WERI-Rb-1 (cell line): Measurements from ENCODE around the gene ZNF282.

Source experiments
- DNase-seq: peaks from one replicate; pipeline ENCODE4 v3.0.0-alpha.2; 2020
- H3K27ac ChIP-seq: fragments of 250-450 bp; sonication (Bioruptor Pico); 2 replicates; pipeline ENCODE4 v1.5.1; 2020; ENCODE audit warnings: mild to moderate bottlenecking, moderate library complexity
- H3K27me3 ChIP-seq: fragments of 250-450 bp; sonication (Bioruptor Pico); 2 replicates; pipeline ENCODE4 v1.5.1; 2021; ENCODE audit warnings: mild to moderate bottlenecking, low read depth, moderate library complexity; ENCODE audit not compliant: insufficient read depth, severe bottlenecking
- H3K36me3 ChIP-seq: fragments of 250-450 bp; sonication (Bioruptor Pico); 2 replicates; pipeline ENCODE4 v1.5.1; 2020; ENCODE audit warnings: mild to moderate bottlenecking, moderate library complexity
- H3K4me3 ChIP-seq: 2 replicates; pipeline ENCODE4 v1.5.1; 2011; ENCODE audit warnings: low read depth, mild to moderate bottlenecking, control low read depth, low read length
- H3K9me3 ChIP-seq: fragments of 250-450 bp; sonication (Bioruptor Pico); 2 replicates; pipeline ENCODE4 v1.5.1; 2021; ENCODE audit warnings: mild to moderate bottlenecking, moderate library complexity; ENCODE audit not compliant: severe bottlenecking
- CTCF ChIP-seq: IDR thresholded peaks from 2 replicates; pipeline ENCODE4 v1.5.1; 2011; ENCODE audit warnings: low read depth, mild to moderate bottlenecking, control low read depth, inconsistent platforms, low read length

Gene ZNF282

GRCh38 chr7:149214020-149214720, 18.8 kb downstream of the ZNF282 start:
- H3K27me3 ChIP-seq = no peaks in the 10 kb centered on the region
- no peak for TF ChIP-seq CTCF
- H3K36me3 ChIP-seq = peaks cover 90% of the 10 kb centered on the region
- no peak overlapping the region for H3K27ac ChIP-seq
- no peak overlapping the region for H3K4me3 ChIP-seq
- no peaks in the 10 kb centered on the region for H3K9me3 ChIP-seq
- no peak for DNase-seq

GRCh38 chr7:149216402-149216801, 21.1 kb downstream of the ZNF282 start:
- H3K36me3 ChIP-seq = peaks cover 79% of the 10 kb centered on the region
- H3K9me3 ChIP-seq = no peaks in the 10 kb centered on the region
- no peak for TF ChIP-seq CTCF
- no peak overlapping the region for H3K4me3 ChIP-seq
- H3K27me3 ChIP-seq = no peaks in the 10 kb centered on the region
- DNase-seq = no peak
- H3K27ac ChIP-seq = no peak overlapping the region

- H3K36me3 ChIP-seq = peaks cover 73% of the 10 kb centered on the region
- TF ChIP-seq CTCF = no peak
- H3K27ac ChIP-seq = no peak overlapping the region
- H3K4me3 ChIP-seq = no peak overlapping the region
- no peaks in the 10 kb centered on the region for H3K9me3 ChIP-seq
- H3K27me3 ChIP-seq = no peaks in the 10 kb centered on the region
- DNase-seq = no peak
Measured at GRCh38 chr7:149217570-149217969, 22.2 kb downstream of the ZNF282 start.

GRCh38 chr7:149218469-149219420, 23.4 kb downstream of the ZNF282 start:
- no peaks in the 10 kb centered on the region for H3K27me3 ChIP-seq
- H3K4me3 ChIP-seq = no peak overlapping the region
- DNase-seq = no peak
- H3K9me3 ChIP-seq = no peaks in the 10 kb centered on the region
- peaks cover 61% of the 10 kb centered on the region for H3K36me3 ChIP-seq
- H3K27ac ChIP-seq = no peak overlapping the region
- no peak for TF ChIP-seq CTCF

- Histone ChIP-seq H3K36me3 (peaks cover 58% of the 10 kb centered on the region), H3K27me3 (no peaks in the 10 kb centered on the region), H3K9me3 (no peaks in the 10 kb centered on the region), H3K27ac (no peak overlapping the region), H3K4me3 (no peak overlapping the region)
- no peak for TF ChIP-seq CTCF
- no peak for DNase-seq
Measured at GRCh38 chr7:149220534-149220933, 25.2 kb downstream of the ZNF282 start.
